ENCODE data around the gene CD79A.

DNA sequence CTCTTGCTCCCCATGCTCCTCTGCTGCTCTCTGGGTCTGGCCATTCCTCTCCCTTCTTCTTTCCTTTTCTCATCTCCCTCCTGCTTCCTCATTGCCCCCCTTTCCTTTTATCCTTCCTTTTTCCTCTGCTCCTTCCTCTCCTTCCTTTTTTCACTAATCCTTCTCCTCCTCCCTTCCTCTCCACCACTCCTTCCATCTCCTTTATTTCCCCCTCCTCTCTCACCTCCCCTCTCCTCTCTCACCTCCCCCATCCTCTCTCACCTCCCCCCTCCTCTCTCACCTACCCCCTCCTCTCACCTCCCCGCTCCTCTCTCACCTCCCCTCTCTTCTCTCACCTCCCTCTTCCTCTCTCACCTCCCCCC is 19.5 kb downstream of the CD79A start:
- no peak for TF ChIP-seq CTCF (IDR thresholded peaks at IDR 0.05)
- no peak for TF ChIP-seq POLR2A (IDR thresholded peaks at IDR 0.05)

All from heart left ventricle (tissue), 13 donors.